H54 (cell line): ENCODE data around the gene PDE7B.

Source experiments
- DNase-seq: peaks from one replicate; pipeline ENCODE4 v3.0.0; 2011; ENCODE audit warnings: low spot score, mixed read lengths; ENCODE audit not compliant: insufficient read length
- FAIRE-seq: peaks from 3 replicates; lab custom pipeline; 2011; peaks lifted over from hg19 to GRCh38; lab: Jason Lieb, UNC
- POLR2A ChIP-seq: IDR thresholded peaks from 2 replicates; pipeline ENCODE4 v1.6.1; 2011; ENCODE audit warnings: low read depth, mild to moderate bottlenecking, low read length

PDE7B gene

GRCh38 chr6:136066005-136066404 lies 214.5 kb downstream of the PDE7B start:
- TF ChIP-seq POLR2A = no peak
- FAIRE-seq (no peak), DNase-seq (no peak)

GRCh38 chr6:136067731-136068341 lies 216.3 kb downstream of the PDE7B start:
- no peak for FAIRE-seq
- TF ChIP-seq POLR2A = no peak
- DNase-seq = no peak

GRCh38 chr6:136069119-136069518 lies 217.6 kb downstream of the PDE7B start:
- TF ChIP-seq POLR2A = no peak
- FAIRE-seq (no peak), DNase-seq (no peak)

- DNase-seq (no peak), FAIRE-seq (no peak)
- TF ChIP-seq POLR2A = no peak
These were observed 219.3 kb downstream of the PDE7B start for GRCh38 chr6:136070815-136071214.

GRCh38 chr6:136072691-136073090 lies 221.2 kb downstream of the PDE7B start:
- FAIRE-seq (no peak), DNase-seq (no peak)
- no peak for TF ChIP-seq POLR2A

- no peak for TF ChIP-seq POLR2A
- FAIRE-seq = no peak
- no peak for DNase-seq
These were observed 221.7 kb downstream of the PDE7B start for GRCh38 chr6:136073216-136073615.

- FAIRE-seq (no peak), DNase-seq (no peak)
- TF ChIP-seq POLR2A = no peak
These were observed 225.0 kb downstream of the PDE7B start for GRCh38 chr6:136076496-136076895.

- TF ChIP-seq POLR2A = no peak
- DNase-seq = no peak
These were observed 226.5 kb downstream of the PDE7B start for GRCh38 chr6:136077834-136078576.

GRCh38 chr6:136079701-136080565 lies 228.4 kb downstream of the PDE7B start:
- FAIRE-seq (no peak), DNase-seq (no peak)
- no peak for TF ChIP-seq POLR2A

More at GRCh38 chr6:136077834-136078576, 226.5 kb downstream of the PDE7B start:
- FAIRE-seq = peak; percentile 30

GRCh38 chr6:136083540-136083939 lies 232.0 kb downstream of the PDE7B start:
- DNase-seq (no peak), FAIRE-seq (no peak)
- TF ChIP-seq POLR2A = no peak

- FAIRE-seq (no peak), DNase-seq (no peak)
- TF ChIP-seq POLR2A = no peak
These were observed 232.9 kb downstream of the PDE7B start for GRCh38 chr6:136084403-136084802.

- TF ChIP-seq POLR2A = no peak
- FAIRE-seq (no peak), DNase-seq (no peak)
These were observed 234.0 kb downstream of the PDE7B start for GRCh38 chr6:136085370-136086115.

GRCh38 chr6:136086686-136087085 lies 235.2 kb downstream of the PDE7B start:
- no peak for DNase-seq
- FAIRE-seq = no peak
- TF ChIP-seq POLR2A = no peak
